ENCODE data around the gene UXS1. TPM values are rescaled to one million over a fixed set of nuclear protein-coding genes. Genes with fewer than 3 reads are reported as not detected.

UXS1 gene
- total RNA-seq, 5 donors from 2014 or later (not counting 1 experiment from before 2014, with no cell fraction given), result 90.8 to 167 (median 145) TPM

GRCh38 chr2:106054880-106055655 is 139.0 kb downstream of the UXS1 start:
- Mint-ChIP-seq H3K27ac (peak overlapping the region; percentile 59 to 64), H3K27me3 (no peaks in the 10 kb centered on the region), H3K4me1 (peaks cover 84 to 86% (median 84%) of the 10 kb centered on the region in 3 donors), H3K4me3 (peak overlapping the region in 1 of 3 donors; percentile 51), H3K9me3 (peaks cover 0 to 4% (median 0%) of the 10 kb centered on the region in 3 donors), H3K36me3 (no peaks in the 10 kb centered on the region)
- Histone ChIP-seq H3K36me3 (ENCODE audit: control insufficient read depth in 2 of 2, extremely low read depth in 1 of 2, insufficient read depth in 1 of 2, low read length in 1 of 2) (no peaks in the 10 kb centered on the region), H3K4me3 (ENCODE audit: control insufficient read depth in 1 of 2, extremely low read depth in 1 of 2, low read length in 1 of 2) (no peak overlapping the region), H3K9me3 (no peaks in the 10 kb centered on the region), H3K27me3 (replicated peaks in 1 of 2; ENCODE audit: control insufficient read depth in 2 of 2, extremely low read depth in 1 of 2, insufficient read depth in 2 of 2, low read length in 1 of 2) (no peaks in the 10 kb centered on the region), H3K27ac (ENCODE audit: low read length) (no peak overlapping the region), H3K4me1 (ENCODE audit: control insufficient read depth in 1 of 2, extremely low read depth in 1 of 2, insufficient read depth in 2 of 2, low read length in 2 of 2) (peaks cover 59 to 71% of the 10 kb centered on the region in 2 experiments)
- POLR2A ChIA-PET, result interaction anchor here in 1 of 2 donors (0.5 kb wide), 1 partner anchor 257 kb away, joined by 3 read pairs; no protein-coding TSS in a partner anchor
- DNase-seq (peak in 29 of 35 experiments; percentile 3 to 46 (median 24)), ATAC-seq (replicated peaks in 1 of 4) (peak in 2 of 4 experiments; percentile 23 to 80)
- 77% methylated on average over 9 of the region's 12 CpGs for WGBS (ENCODE audit: insufficient coverage)
- CTCF ChIA-PET, result no interaction called here

GRCh38 chr2:106054321-106054720 is 139.8 kb downstream of the UXS1 start:
- ATAC-seq (replicated peaks in 1 of 4) (no peak), DNase-seq (no peak)
- Mint-ChIP-seq H3K4me3 (peak overlapping the region in 1 of 3 donors; percentile 51), H3K27ac (peak overlapping the region in 1 of 2 donors; percentile 22), H3K36me3 (no peaks in the 10 kb centered on the region), H3K9me3 (peaks cover 0 to 4% (median 0%) of the 10 kb centered on the region in 3 donors), H3K4me1 (peaks cover 79 to 81% (median 79%) of the 10 kb centered on the region in 3 donors), H3K27me3 (no peaks in the 10 kb centered on the region)
- Histone ChIP-seq H3K9me3 (no peaks in the 10 kb centered on the region), H3K27me3 (replicated peaks in 1 of 2; ENCODE audit: control insufficient read depth in 2 of 2, extremely low read depth in 1 of 2, insufficient read depth in 2 of 2, low read length in 1 of 2) (no peaks in the 10 kb centered on the region), H3K27ac (ENCODE audit: low read length) (no peak overlapping the region), H3K36me3 (ENCODE audit: control insufficient read depth in 2 of 2, extremely low read depth in 1 of 2, insufficient read depth in 1 of 2, low read length in 1 of 2) (no peaks in the 10 kb centered on the region), H3K4me1 (ENCODE audit: control insufficient read depth in 1 of 2, extremely low read depth in 1 of 2, insufficient read depth in 2 of 2, low read length in 2 of 2) (peaks cover 59 to 65% of the 10 kb centered on the region in 2 experiments), H3K4me3 (ENCODE audit: control insufficient read depth in 1 of 2, extremely low read depth in 1 of 2, low read length in 1 of 2) (no peak overlapping the region)
- CTCF ChIA-PET, result no interaction called here
- POLR2A ChIA-PET, result no interaction called here
- 100% methylated on average over 3 of the region's 9 CpGs for WGBS (ENCODE audit: insufficient coverage)

GRCh38 chr2:106053581-106053980 is 140.5 kb downstream of the UXS1 start:
- Histone ChIP-seq H3K36me3 (ENCODE audit: control insufficient read depth in 2 of 2, extremely low read depth in 1 of 2, insufficient read depth in 1 of 2, low read length in 1 of 2) (no peaks in the 10 kb centered on the region), H3K4me1 (ENCODE audit: control insufficient read depth in 1 of 2, extremely low read depth in 1 of 2, insufficient read depth in 2 of 2, low read length in 2 of 2) (peaks cover 52 to 58% of the 10 kb centered on the region in 2 experiments), H3K9me3 (no peaks in the 10 kb centered on the region), H3K27ac (ENCODE audit: low read length) (no peak overlapping the region), H3K4me3 (ENCODE audit: control insufficient read depth in 1 of 2, extremely low read depth in 1 of 2, low read length in 1 of 2) (no peak overlapping the region), H3K27me3 (replicated peaks in 1 of 2; ENCODE audit: control insufficient read depth in 2 of 2, extremely low read depth in 1 of 2, insufficient read depth in 2 of 2, low read length in 1 of 2) (no peaks in the 10 kb centered on the region)
- WGBS (ENCODE audit: insufficient coverage), result 97% methylated on average over 3 of the region's 6 CpGs
- ATAC-seq (replicated peaks in 1 of 4) (no peak), DNase-seq (no peak)
- ChIA-PET CTCF (no interaction called here), POLR2A (interaction anchor here in 1 of 2 donors (0.5 kb wide), 1 partner anchor 139 kb away, joined by 3 read pairs; no protein-coding TSS in a partner anchor)
- H3K9me3 Mint-ChIP-seq, result peaks cover 0 to 4% (median 0%) of the 10 kb centered on the region in 3 donors
- peak overlapping the region in 1 of 3 donors; percentile 76 for H3K4me3 Mint-ChIP-seq
- H3K36me3 Mint-ChIP-seq, result no peaks in the 10 kb centered on the region
- peak overlapping the region; percentile 62 to 74 for H3K27ac Mint-ChIP-seq
- peaks cover 78 to 80% (median 79%) of the 10 kb centered on the region in 3 donors for H3K4me1 Mint-ChIP-seq
- H3K27me3 Mint-ChIP-seq, result no peaks in the 10 kb centered on the region

GRCh38 chr2:106053116-106053515 is 141.0 kb downstream of the UXS1 start:
- Mint-ChIP-seq H3K27me3 (no peaks in the 10 kb centered on the region), H3K9me3 (peaks cover 0 to 4% (median 0%) of the 10 kb centered on the region in 3 donors), H3K4me1 (peaks cover 75 to 78% (median 76%) of the 10 kb centered on the region in 3 donors), H3K27ac (peak overlapping the region; percentile 62 to 74), H3K4me3 (peak overlapping the region; percentile 44 to 76 (median 50)), H3K36me3 (no peaks in the 10 kb centered on the region)
- Histone ChIP-seq H3K9me3 (no peaks in the 10 kb centered on the region), H3K27ac (ENCODE audit: low read length) (no peak overlapping the region), H3K27me3 (replicated peaks in 1 of 2; ENCODE audit: control insufficient read depth in 2 of 2, extremely low read depth in 1 of 2, insufficient read depth in 2 of 2, low read length in 1 of 2) (no peaks in the 10 kb centered on the region), H3K36me3 (ENCODE audit: control insufficient read depth in 2 of 2, extremely low read depth in 1 of 2, insufficient read depth in 1 of 2, low read length in 1 of 2) (no peaks in the 10 kb centered on the region), H3K4me3 (ENCODE audit: control insufficient read depth in 1 of 2, extremely low read depth in 1 of 2, low read length in 1 of 2) (no peak overlapping the region), H3K4me1 (ENCODE audit: control insufficient read depth in 1 of 2, extremely low read depth in 1 of 2, insufficient read depth in 2 of 2, low read length in 2 of 2) (peaks cover 47 to 53% of the 10 kb centered on the region in 2 experiments)
- ChIA-PET POLR2A (interaction anchor here in 1 of 2 donors (0.5 kb wide), 1 partner anchor 138 kb away, joined by 3 read pairs; no protein-coding TSS in a partner anchor), CTCF (no interaction called here)
- peak in 3 of 35 experiments; percentile 4 to 50 (median 17) for DNase-seq
- WGBS (ENCODE audit: insufficient coverage), result 7% methylated on average over 2 of the region's 2 CpGs
- peak in 3 of 4 experiments; percentile 34 to 63 (median 45) for ATAC-seq (replicated peaks in 1 of 4)

- 100% methylated on average over 2 of the region's 6 CpGs for WGBS (ENCODE audit: insufficient coverage)
- no peak overlapping the region for H3K27ac Mint-ChIP-seq
Measured at GRCh38 chr2:106044859-106045258, 149.2 kb downstream of the UXS1 start.

GRCh38 chr2:106044021-106044420 is 150.1 kb downstream of the UXS1 start:
- Histone ChIP-seq H3K9me3 (no peaks in the 10 kb centered on the region), H3K27ac (ENCODE audit: low read length) (no peak overlapping the region), H3K4me3 (ENCODE audit: control insufficient read depth in 1 of 2, extremely low read depth in 1 of 2, low read length in 1 of 2) (no peak overlapping the region), H3K4me1 (ENCODE audit: control insufficient read depth in 1 of 2, extremely low read depth in 1 of 2, insufficient read depth in 2 of 2, low read length in 2 of 2) (no peaks in the 10 kb centered on the region), H3K36me3 (ENCODE audit: control insufficient read depth in 2 of 2, extremely low read depth in 1 of 2, insufficient read depth in 1 of 2, low read length in 1 of 2) (no peaks in the 10 kb centered on the region), H3K27me3 (replicated peaks in 1 of 2; ENCODE audit: control insufficient read depth in 2 of 2, extremely low read depth in 1 of 2, insufficient read depth in 2 of 2, low read length in 1 of 2) (no peaks in the 10 kb centered on the region)
- H3K4me1 Mint-ChIP-seq, result peaks cover 7 to 11% (median 7%) of the 10 kb centered on the region in 3 donors
- POLR2A ChIA-PET, result no interaction called here
- H3K9me3 Mint-ChIP-seq, result no peaks in the 10 kb centered on the region
- H3K27me3 Mint-ChIP-seq, result no peaks in the 10 kb centered on the region
- 86% methylated on average over 2 of the region's 4 CpGs for WGBS (ENCODE audit: insufficient coverage)
- no peaks in the 10 kb centered on the region for H3K36me3 Mint-ChIP-seq
- H3K4me3 Mint-ChIP-seq, result no peak overlapping the region
- ATAC-seq (replicated peaks in 1 of 4) (no peak), DNase-seq (no peak)
- no peak overlapping the region for H3K27ac Mint-ChIP-seq
- CTCF ChIA-PET, result no interaction called here

More at GRCh38 chr2:106044859-106045258, 149.2 kb downstream of the UXS1 start:
- ATAC-seq (replicated peaks in 1 of 4) (no peak), DNase-seq (no peak)
- Histone ChIP-seq H3K4me1 (ENCODE audit: control insufficient read depth in 1 of 2, extremely low read depth in 1 of 2, insufficient read depth in 2 of 2, low read length in 2 of 2) (no peaks in the 10 kb centered on the region), H3K9me3 (no peaks in the 10 kb centered on the region), H3K27ac (ENCODE audit: low read length) (no peak overlapping the region), H3K4me3 (ENCODE audit: control insufficient read depth in 1 of 2, extremely low read depth in 1 of 2, low read length in 1 of 2) (no peak overlapping the region), H3K36me3 (ENCODE audit: control insufficient read depth in 2 of 2, extremely low read depth in 1 of 2, insufficient read depth in 1 of 2, low read length in 1 of 2) (no peaks in the 10 kb centered on the region), H3K27me3 (replicated peaks in 1 of 2; ENCODE audit: control insufficient read depth in 2 of 2, extremely low read depth in 1 of 2, insufficient read depth in 2 of 2, low read length in 1 of 2) (no peaks in the 10 kb centered on the region)
- ChIA-PET CTCF (no interaction called here), POLR2A (no interaction called here)
- Mint-ChIP-seq H3K27me3 (no peaks in the 10 kb centered on the region), H3K36me3 (no peaks in the 10 kb centered on the region), H3K4me3 (no peak overlapping the region), H3K4me1 (peaks cover 9 to 15% (median 9%) of the 10 kb centered on the region in 3 donors), H3K9me3 (no peaks in the 10 kb centered on the region)

Data from T-cell (primary cell).